22Rv1 (cell line): ENCODE results near the gene CD19.
"Not testable (repeated sequence)": the region's sequence is repeated elsewhere in the genome, so short reads cannot be mapped to it uniquely, and the experiment has no call there.

Experiments
- H3K27ac ChIP-seq: fragments of 450-650 bp; 2 replicates; pipeline ENCODE4 v1.5.1; 2017
- ZFX ChIP-seq: fragments of 450-650 bp; IDR thresholded peaks from 2 replicates; pipeline ENCODE4 v1.6.1; 2017; ENCODE audit warnings: antibody characterized with exemption, borderline replicate concordance
- TF ChIP-seq, protein P1 (sequence below): fragments of 450-650 bp; IDR thresholded peaks from 2 replicates; pipeline ENCODE4 v1.5.1; 2017; ENCODE audit warnings: mild to moderate bottlenecking

Gene CD19

DNA sequence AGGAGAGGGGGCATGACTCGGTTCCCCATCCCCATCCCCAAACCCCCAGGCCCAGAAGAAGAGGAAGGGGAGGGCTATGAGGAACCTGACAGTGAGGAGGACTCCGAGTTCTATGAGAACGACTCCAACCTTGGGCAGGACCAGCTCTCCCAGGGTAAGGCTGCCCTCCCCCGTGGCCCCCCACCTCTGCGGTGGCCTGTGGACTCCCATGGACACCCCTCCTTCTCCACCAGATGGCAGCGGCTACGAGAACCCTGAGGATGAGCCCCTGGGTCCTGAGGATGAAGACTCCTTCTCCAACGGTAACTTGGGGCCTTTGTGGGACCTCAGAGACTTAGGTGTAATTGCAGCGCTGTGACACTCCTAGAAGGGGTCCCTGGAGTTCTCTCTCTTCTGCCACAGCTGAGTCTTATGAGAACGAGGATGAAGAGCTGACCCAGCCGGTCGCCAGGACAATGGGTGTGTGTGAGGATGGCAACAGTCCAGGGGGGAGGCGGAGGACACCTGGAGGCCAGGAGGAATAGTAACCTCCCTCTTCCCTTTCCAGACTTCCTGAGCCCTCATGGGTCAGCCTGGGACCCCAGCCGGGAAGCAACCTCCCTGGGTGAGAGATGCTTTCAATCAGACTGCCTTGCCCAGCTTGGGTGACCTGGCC, 5.6 kb downstream of the CD19 start:
- H3K27ac ChIP-seq: no peak overlapping the region
- TF ChIP-seq, protein P1, sequence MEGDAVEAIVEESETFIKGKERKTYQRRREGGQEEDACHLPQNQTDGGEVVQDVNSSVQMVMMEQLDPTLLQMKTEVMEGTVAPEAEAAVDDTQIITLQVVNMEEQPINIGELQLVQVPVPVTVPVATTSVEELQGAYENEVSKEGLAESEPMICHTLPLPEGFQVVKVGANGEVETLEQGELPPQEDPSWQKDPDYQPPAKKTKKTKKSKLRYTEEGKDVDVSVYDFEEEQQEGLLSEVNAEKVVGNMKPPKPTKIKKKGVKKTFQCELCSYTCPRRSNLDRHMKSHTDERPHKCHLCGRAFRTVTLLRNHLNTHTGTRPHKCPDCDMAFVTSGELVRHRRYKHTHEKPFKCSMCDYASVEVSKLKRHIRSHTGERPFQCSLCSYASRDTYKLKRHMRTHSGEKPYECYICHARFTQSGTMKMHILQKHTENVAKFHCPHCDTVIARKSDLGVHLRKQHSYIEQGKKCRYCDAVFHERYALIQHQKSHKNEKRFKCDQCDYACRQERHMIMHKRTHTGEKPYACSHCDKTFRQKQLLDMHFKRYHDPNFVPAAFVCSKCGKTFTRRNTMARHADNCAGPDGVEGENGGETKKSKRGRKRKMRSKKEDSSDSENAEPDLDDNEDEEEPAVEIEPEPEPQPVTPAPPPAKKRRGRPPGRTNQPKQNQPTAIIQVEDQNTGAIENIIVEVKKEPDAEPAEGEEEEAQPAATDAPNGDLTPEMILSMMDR: no peak
- TF ChIP-seq ZFX: no peak

DNA sequence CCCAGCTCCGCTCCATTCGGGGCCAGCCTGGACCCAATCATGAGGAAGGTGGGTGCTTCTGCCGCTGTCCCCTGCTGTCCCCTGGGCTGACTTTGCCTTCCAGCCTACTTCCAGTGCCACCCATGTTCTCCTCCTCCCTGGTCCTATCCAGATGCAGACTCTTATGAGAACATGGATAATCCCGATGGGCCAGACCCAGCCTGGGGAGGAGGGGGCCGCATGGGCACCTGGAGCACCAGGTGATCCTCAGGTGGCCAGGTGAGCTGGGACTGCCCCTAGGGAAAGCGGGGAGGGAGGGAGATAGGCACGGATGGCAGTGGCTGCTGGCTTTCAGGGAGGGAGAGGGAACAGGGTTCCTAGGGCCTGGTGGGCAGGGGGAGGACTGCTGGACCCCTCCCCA, 7.0 kb downstream of the CD19 start:
- no peak overlapping the region for H3K27ac ChIP-seq
- no peak for TF ChIP-seq ZFX
- TF ChIP-seq, protein P1: no peak

DNA sequence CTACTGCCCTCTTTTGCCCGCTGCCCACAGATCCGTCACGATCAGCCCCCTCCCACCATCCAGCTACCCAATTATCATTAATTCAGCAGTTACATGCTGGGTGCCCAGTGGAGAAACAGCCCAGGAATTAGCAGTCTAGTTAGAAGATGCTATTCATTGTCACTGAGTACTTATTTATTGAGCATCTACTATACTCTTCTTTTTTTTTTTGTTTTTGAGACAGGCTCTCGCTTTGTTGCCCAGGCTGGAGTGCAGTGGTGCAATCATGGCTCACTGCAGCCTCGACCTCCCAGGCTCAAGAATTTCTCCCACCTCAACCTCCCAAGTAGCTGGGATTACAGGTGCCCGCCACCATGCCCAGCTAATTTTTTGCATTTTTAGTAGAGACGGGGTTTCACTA, 8.1 kb downstream of the CD19 start:
- not testable (repeated sequence) for H3K27ac ChIP-seq

DNA sequence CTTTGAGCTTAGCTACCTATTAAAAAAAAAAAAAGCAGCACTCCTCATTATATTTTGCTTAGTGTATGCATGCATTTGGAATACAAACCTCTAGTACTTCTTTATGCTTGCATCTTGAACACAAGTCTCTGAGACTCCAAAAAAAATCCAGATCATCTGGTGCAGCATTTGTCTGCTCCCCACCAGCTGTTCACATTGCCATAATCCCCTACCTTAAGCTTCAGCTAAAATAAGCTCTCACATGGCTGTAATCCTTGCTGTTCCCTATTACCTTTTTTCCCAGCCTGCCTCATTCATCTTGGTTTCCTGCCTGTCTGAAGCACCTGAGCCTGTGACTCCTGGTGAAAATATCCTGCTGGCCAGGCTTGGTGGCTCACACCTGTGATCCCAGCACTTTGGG, 11.5 kb downstream of the CD19 start:
- no peak overlapping the region for H3K27ac ChIP-seq
- no peak for TF ChIP-seq ZFX
- TF ChIP-seq, protein P1: no peak

DNA sequence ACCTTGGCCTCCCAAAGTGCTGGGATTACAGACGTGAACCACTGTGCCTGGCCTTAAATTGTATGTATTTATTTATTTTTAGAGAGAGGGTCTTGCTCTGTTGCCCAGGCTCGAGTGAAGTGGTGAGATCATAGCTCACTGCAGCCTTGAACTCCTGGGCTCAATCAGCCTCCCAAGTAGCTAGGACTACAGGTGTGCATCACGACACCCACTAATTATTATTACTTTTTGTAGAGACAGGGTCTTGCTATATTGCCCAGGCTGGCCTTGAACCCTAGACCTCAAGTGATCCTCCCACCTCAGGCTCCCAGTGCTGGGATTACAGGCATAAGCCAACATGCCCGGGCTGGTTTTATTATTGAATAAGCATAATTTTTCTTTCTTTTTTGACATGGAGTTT, 14.9 kb downstream of the CD19 start:
- no peak overlapping the region for H3K27ac ChIP-seq
- TF ChIP-seq, protein P1: no peak
- no peak for TF ChIP-seq ZFX

DNA sequence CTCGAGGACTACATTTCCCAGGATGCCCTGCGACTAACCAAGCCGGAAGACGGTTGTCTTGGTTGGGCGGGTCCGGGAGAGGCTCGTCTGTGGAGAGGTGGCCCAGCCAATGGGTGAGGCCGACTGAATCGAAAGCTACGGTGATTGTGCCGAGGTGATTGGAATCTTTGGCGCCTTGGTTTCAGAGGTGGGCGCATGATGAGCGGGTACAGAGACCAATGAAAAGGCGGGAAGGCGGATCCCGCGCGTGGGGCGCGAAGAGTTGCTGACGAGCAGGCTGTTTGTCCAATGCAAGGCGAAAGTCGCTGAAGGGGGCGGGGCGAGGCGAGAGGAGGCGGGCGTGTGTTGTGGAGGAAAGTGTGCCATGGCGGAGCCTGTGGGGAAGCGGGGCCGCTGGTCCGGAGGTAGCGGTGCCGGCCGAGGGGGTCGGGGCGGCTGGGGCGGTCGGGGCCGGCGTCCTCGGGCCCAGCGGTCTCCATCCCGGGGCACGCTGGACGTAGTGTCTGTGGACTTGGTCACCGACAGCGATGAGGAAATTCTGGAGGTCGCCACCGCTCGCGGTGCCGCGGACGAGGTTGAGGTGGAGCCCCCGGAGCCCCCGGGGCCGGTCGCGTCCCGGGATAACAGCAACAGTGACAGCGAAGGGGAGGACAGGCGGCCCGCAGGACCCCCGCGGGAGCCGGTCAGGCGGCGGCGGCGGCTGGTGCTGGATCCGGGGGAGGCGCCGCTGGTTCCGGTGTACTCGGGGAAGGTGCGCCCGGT, 19.1 kb downstream of the CD19 start, which contains the start of gene NFATC2IP:
Gene NFATC2IP (plus strand): TSS at position 290 of the 762 bp plus-strand sequence. CDS start 75 bp downstream, at position 365.
- TF ChIP-seq ZFX: no peak
- TF ChIP-seq, protein P1: no peak

DNA sequence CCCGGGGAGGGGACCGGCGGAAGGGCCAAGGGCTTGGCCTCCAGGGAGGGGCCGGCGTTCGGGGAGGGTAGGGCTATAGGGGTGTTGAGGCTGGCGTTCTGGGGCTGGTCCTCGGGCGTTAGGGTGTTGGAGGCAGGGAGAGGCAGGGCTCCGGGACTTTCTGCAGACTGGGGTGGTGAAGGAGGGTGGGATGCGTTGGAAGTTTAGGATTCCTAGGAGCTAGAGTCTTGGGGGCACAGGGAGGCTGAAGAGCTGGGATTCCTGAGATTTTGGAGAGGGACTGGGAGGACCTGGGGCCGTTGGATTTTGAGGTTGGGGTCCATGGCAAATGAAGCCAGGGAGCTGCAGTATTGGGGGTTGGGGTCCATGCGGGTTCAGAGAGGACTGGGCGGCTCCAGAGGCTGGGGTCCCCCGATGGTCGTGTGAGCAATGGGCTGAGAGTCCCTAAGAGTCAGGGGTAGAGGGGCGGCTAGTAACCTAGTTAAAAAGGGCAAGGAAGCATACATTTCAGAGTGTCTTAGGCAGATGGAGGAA, 19.7 kb downstream of the CD19 start:
- peak overlapping the region; percentile 76 for H3K27ac ChIP-seq
- TF ChIP-seq ZFX: no peak
- TF ChIP-seq, protein P1: no peak

More for the DNA sequence above, 19.1 kb downstream of the CD19 start, which contains the start of gene NFATC2IP:
- H3K27ac ChIP-seq: peak within 1 kb of the TSS; percentile 76
